NOMO-1 treated with DMSO at 0.1 percent for 48 hours (cell line): Measurements from ENCODE around the gene RABIF.
"Not testable (repeated sequence)": the region's sequence is repeated elsewhere in the genome, so short reads cannot be mapped to it uniquely, and the experiment has no call there.

Experiments used
- DNase-seq: peaks from one replicate; lab custom pipeline; 2025; ENCODE audit not compliant: unreplicated experiment; lab: John Stamatoyannopoulos, UW

The RABIF gene

GRCh38 chr1:202835548-202836072, 53.3 kb downstream of the RABIF start:
- DNase-seq = no peak

- no peak for DNase-seq
Measured at GRCh38 chr1:202834771-202835547, 54.0 kb downstream of the RABIF start.

- peak; percentile 39 for DNase-seq
Measured at GRCh38 chr1:202831906-202832305, 57.0 kb downstream of the RABIF start.

GRCh38 chr1:202829223-202829622, 59.7 kb downstream of the RABIF start:
- not testable (repeated sequence) for DNase-seq
